Stimulated activated CD4-positive, alpha-beta T cell treated with anti-CD3 and anti-CD28 coated beads, Interleukin-2, amount 100 ng/mL, for 48 hours (primary cell): ENCODE data around the gene BMP8A.
"Not testable (repeated sequence)": the region's sequence is repeated elsewhere in the genome, so short reads cannot be mapped to it uniquely, and the experiment has no call there.

ENCODE experiments used
- DNase-seq, 2 donors: peaks; one replicate each; pipeline ENCODE4 v3.0.0-alpha.2; 2020

The BMP8A gene, protein sequence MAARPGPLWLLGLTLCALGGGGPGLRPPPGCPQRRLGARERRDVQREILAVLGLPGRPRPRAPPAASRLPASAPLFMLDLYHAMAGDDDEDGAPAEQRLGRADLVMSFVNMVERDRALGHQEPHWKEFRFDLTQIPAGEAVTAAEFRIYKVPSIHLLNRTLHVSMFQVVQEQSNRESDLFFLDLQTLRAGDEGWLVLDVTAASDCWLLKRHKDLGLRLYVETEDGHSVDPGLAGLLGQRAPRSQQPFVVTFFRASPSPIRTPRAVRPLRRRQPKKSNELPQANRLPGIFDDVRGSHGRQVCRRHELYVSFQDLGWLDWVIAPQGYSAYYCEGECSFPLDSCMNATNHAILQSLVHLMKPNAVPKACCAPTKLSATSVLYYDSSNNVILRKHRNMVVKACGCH

DNA sequence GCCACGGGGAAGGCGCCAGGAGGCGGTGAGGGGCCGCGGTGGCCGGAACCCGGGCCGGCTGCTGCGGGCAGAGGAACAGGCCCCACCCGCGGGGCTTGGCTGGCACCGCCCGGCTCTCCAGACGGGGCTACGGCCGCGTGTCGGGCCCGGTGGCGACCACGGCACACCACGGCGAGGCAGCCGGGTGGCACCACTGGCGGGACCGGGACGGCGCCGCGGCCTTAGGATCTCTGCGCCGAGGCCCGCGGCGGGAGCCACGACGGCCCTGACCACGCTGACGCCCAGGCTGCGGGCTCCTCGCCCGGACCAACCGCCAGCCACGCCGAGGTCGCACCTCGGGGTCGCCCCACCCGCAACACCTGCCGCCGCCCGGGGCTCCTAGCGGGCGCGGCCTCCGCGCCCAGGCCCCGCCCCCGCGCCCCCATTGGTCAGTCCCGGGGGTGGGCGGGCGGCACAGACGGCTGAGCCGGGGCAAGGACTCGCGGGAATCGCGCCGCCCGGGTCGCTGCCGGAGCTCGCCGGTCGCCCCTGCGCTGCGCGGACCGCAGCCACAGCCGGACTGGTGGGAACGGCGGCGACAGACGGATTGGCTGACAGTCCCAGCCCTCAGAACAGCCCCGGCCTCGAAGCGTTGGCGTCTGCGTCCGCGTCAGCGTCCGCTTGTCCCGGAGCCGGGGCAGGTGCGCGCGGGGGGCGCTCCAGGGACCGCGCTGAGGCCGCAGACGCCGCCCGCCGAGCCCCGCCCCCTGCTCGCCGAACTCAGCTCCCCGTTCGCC lies at the start of gene BMP8A:
Gene BMP8A (plus strand): TSS at position 491 of the 776 bp plus-strand sequence. CDS start 356 bp downstream, outside the sequence.
- peak; percentile 59 to 66 for DNase-seq

DNA sequence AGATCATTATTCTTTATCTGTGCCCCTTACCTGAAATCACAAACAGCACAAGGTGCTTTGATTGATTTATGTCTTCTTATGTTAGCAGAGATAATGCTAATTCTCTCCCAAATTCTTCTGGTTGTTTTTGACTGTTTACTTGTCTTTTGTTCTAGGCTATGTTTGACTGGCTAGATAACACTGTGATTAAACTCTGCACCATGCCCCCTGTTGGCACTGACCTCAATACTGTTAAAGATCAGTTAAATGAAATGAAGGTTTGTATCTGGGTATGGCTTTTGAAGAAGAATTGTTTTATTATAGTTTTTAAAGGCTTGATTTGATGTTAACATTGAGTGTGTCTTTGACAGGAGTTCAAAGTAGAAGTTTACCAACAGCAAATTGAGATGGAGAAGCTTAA lies 49.6 kb upstream of the BMP8A start:
- DNase-seq = no peak

DNA sequence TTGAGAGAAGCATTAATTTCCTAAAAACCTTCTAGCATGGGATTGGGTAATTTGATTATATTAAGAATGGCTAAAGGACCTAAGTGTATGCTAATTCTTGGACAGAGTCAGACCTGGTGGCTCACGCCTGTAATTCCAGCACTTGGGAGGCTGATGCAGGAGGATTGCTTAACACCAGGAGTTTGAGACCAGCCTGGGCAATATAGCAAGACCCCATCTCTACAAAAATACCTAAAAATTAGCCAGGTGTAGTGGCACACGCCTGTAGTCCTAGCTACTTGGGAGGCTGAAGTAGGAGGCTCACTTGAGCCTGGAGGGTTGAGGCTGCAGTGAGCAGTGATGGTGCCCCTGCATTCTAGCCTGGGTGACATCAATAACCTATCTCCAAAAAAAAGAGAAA lies 45.9 kb upstream of the BMP8A start:
- no peak for DNase-seq

DNA sequence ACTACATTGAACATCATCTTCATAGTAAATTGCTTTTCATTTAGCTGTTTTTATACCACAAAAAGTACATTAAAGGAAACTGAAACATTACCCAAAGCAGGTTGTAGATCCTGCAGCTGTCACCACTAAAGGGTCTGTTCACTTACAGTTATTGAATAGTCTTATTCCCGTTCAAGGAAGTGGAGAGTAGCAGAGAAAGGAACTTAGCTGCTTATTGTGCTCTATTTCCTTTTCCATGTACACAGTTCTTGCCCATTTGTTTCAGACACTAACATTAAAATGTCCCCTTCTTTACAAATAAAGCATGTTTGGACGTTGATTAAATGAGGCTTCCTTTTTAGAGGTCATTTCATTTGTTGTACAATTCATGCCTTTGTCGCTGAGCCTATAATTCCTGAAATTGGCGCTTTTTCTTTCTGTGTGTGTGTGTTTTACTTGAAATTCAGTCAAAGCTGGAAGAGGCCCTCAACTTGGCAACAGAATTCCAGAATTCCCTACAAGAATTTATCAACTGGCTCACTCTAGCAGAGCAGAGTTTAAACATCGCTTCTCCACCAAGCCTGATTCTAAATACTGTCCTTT lies 44.4 kb upstream of the BMP8A start:
- no peak for DNase-seq

DNA sequence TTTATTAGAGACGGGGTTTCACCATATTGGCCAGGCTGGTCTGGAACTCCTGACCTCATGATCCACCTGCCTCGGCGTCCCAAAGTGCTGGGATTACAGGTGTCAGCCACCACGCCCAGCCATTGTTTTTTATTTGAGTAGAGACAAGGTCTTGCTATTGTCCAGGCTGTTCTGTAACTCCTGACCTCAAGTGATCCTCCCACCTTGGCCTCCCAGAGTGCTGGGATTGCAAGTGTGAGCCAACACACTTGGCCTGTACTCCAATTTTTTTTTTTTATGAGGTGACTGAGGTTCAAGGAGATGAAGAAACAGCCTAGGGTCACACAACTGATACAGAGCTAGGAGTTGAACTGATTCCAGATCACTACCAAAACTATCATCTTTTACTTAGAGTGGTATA lies 41.4 kb upstream of the BMP8A start:
- DNase-seq = not testable (repeated sequence)

DNA sequence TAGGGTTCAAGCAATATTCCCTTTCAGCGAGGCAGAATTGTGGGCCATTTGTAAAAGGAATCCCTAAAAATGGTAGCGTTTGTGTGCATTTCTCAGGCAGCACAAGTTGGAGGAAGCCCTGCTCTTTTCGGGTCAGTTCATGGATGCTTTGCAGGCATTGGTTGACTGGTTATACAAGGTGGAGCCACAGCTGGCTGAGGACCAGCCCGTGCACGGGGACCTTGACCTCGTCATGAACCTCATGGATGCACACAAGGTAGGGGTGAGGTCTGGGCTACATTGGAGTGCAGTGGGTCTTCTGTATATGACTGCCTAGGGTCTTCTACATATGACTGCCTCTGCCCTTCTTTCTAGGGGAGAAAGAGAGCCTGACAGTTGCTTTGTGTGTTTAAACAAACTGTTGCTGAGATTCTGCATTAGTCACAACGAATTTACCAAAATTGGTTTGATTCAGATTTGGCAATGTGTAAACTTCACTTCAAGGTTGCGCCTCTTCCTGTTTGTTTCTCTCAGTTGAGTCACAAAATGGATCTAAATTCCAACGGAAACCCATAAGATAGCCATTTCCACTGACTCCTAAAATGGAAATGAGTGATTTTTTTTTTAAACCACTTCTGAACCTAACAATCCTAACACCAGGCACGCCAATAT lies 40.4 kb upstream of the BMP8A start:
- no peak for DNase-seq

DNA sequence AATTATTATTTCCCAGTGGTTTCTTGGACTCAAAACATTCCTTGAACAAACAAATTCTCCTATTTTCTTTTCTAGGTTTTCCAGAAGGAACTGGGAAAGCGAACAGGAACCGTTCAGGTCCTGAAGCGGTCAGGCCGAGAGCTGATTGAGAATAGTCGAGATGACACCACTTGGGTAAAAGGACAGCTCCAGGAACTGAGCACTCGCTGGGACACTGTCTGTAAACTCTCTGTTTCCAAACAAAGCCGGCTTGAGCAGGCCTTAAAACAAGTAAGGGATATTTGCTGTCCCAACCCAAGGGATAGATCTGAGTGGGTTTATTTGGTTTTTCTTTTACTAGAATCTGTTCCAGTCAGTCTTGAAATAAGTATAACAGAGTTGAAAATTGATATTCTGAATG lies 39.4 kb upstream of the BMP8A start:
- DNase-seq = no peak

DNA sequence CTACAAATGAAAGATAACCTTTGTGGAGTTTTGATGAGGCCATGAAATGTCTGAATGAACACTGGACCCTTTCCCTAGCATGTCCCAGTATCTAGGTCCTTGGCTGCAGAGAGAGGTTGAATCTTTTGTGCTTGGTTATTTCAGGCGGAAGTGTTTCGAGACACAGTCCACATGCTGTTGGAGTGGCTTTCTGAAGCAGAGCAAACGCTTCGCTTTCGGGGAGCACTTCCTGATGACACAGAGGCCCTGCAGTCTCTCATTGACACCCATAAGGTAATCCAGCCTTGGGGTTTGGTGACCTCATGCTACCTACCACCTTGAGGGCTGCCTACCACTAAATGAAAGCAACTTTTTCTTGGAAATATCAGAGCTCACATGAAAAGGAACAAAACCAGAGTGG lies 38.9 kb upstream of the BMP8A start:
- DNase-seq = no peak

DNA sequence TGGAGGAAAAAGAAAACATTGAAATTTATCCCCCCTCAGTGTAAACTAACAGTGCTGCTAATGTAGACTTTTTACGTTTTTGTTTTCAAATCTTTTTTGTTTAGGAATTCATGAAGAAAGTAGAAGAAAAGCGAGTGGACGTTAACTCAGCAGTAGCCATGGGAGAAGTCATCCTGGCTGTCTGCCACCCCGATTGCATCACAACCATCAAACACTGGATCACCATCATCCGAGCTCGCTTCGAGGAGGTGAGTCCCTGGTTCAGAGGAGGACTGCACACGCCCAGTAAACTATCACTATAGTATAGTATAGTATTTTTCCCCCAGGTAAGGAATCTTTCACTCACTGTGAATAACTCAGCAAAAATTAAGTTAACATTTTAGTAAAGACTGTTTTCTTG lies 37.8 kb upstream of the BMP8A start:
- DNase-seq = no peak

DNA sequence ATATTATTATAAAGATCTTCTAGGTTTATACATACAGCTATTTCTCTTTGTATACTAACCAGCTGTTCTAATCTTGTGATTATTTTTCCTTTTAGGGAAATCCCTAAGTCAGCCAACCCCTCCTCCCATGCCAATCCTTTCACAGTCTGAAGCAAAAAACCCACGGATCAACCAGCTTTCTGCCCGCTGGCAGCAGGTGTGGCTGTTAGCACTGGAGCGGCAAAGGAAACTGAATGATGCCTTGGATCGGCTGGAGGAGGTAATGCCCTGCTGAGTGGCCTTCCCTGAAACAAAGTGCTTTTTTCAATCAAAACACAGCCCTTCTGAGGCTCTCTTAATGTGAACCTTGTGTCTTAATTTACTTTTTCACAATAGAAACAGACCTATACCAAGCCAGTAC lies 32.4 kb upstream of the BMP8A start:
- no peak for DNase-seq

DNA sequence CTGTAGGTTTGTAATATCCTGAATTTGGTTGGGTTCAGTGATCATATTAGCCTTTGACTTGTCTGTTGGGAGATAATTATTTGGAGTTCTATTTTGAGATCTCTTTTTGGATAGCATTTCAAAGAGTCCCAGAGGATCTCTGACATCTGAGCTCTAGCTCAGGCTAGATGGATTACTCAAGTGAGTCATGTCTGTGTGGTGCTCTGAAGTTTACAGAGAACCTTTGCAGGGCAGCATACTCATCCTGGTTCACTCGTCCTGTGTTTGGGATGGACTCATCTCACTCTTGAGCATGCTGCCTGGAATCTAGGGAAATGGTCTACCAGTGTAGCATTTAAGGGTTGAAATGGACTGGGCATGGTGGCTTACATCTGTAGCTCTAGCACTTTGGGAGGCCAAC lies 29.4 kb upstream of the BMP8A start:
- DNase-seq = no peak

DNA sequence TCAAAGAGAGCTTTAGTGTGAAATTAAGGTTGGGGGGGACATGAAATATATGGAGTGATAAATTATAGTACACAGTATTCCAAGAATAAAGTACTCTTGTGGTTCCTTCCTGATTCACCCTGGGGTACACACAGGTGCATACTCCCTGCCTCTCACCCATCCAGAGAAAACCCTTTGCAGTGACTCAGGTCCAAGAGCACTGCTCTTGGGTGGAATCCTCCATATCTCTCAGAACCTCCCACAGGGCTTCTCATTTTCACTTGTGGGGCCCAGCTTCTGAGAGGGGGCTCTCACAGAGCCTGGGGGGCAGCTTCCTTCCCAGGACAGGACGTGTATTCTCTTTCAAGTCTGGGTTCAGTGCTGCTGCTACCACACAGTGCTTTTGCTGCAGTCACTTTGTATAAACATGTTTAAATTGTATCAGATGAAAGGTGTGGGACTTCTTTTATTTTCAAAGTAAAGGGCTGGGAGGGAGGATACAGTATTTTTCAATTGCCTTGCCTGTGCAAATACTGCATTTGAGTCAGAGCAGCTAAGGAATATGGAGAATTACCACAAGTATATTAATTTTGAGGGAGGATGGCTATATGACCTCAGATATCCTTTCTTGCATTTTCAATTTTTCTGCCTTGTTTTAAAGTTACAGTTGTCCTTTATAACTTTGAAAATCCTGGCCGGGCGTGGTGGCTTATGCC lies 24.9 kb upstream of the BMP8A start:
- DNase-seq = no peak

DNA sequence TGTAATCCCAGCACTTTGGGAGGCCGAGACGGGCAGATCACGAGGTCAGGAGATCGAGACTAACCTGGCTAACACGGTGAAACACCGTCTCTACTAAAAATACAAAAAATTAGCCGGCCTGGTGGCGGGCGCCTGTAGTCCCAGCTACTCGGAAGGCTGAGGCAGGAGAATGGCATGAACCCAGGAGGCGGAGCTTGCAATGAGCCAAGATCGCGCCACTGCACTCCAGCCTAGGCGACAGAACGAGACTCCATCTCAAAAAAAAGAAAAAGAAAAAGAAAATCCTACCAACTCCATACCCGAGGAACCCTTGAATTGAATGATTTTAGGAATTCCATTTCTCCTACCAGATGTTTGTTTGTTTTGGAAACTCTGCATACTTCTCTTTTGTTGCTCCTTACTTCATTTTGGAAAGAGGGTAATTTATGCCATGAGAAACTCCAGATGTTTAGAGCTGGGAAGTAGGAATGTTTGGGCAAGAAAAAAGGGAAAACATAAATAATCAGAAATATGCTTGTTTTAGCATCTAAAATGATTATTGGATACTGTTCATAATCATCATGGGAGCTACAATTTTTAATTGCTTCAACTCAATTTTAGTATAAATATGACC lies 24.2 kb upstream of the BMP8A start:
- not testable (repeated sequence) for DNase-seq

DNA sequence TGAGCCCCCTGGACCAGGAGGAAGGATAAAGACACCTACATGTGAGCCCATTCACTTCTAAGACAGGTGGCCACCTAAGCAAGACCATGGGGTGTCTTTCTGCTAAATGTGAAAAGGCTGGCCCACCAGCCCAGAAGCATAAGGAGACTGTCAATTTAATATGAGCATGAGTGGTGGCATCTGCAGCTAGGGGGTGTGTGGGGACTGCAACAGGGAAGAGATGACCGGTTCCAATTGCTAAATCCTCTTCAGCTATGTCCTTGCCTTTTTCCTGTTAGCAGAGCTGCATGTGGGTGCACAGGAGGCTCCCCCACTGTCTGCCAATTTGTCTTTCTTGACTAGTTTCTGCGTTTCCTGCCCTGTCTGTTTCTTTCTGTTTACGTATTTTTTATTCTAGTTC lies 22.3 kb upstream of the BMP8A start:
- no peak for DNase-seq

DNA sequence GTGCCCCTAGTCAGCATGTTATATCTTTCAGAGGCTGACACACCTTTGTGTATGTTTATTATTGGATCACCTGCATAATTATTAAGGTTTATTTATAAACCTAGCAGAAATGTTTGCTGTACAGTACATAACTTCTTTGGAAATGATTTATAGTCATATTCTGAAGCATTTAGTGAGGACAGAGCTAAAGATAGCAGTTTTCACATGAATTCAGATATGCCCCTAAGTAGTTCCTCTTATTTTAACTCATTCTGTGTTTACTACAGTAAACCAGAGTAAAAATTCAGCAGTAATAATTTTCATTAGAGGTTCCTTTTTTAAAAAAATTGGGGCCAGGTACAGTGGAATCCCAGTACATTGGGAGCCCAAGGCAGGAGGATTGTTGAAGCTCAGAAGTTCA lies 21.4 kb upstream of the BMP8A start:
- DNase-seq = no peak

DNA sequence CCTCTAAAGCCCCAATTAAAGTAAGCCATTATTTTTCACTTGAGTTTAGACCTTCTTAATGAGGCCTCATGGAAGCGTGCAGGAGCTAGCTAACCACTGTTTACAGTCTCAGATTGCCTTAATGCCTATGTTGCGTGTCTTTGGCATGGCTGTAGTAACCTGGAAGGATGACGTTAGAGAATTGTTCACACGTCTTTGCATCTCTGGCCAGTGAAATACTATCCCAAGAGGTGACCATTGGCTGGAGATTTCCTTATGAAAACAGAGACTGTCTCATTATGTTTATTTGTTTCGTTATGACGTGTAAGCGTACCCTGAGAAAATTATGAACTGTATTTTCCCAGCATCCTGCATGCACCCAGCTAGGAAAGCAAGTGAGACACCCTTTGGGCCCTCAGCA lies 18.6 kb upstream of the BMP8A start:
- no peak for DNase-seq

DNA sequence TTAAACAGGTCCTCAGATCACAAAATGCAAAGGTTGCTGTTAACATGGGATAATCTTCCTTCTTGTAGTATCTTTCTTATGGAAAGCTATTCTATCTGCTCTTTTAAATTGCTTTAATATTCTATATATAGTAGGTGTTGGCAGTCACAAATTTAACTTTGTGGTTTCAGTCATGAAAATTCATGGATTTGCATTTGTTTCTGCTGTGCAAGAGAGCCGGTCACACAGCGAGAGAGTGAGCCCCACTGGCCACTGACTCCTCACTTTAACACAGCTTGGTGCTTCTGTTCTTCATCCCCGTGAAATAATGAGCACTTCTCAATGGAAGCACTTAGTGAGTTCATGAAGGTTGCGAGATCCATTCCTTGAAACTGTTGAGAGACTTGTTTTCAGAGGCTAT lies 18.1 kb upstream of the BMP8A start:
- no peak for DNase-seq

DNA sequence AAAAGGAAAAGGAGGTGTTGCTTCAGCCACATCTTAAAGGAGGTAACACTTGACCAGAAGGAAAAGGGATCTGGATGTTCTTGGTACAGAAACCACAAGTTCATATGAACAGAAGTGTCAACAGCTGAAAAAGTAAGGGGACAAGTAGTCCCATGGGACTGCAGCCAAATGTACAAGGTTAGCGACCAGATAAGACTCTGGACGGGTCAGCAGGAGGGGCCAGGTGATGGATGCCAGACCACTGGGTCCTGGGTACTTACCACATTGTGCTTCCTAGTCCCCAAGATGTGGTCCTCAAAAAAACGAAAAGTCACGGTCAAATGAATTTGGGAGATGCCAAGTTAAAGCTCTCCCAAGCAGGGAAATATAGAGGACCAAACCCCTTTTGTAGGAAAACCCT lies 16.6 kb upstream of the BMP8A start:
- DNase-seq = no peak

DNA sequence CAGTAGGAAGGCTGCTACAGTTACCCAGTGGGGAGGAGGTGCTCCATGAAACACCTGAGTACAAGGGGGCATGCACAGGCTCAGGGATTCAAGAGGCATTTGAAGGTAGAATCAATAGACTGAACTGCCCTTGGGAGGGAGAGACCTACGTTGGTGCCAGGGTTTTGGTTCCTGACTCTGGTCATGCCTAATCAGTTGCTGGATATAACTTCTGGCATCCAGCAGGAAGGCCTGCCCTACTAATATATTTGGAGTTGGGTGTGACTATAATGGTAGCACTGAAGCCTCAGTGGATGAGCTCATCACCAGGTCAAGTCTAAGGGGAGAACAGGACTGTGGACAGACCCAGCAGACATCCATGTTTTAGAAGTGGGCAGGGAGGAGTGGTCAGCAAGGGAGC lies 15.9 kb upstream of the BMP8A start:
- DNase-seq = not testable (repeated sequence)

DNA sequence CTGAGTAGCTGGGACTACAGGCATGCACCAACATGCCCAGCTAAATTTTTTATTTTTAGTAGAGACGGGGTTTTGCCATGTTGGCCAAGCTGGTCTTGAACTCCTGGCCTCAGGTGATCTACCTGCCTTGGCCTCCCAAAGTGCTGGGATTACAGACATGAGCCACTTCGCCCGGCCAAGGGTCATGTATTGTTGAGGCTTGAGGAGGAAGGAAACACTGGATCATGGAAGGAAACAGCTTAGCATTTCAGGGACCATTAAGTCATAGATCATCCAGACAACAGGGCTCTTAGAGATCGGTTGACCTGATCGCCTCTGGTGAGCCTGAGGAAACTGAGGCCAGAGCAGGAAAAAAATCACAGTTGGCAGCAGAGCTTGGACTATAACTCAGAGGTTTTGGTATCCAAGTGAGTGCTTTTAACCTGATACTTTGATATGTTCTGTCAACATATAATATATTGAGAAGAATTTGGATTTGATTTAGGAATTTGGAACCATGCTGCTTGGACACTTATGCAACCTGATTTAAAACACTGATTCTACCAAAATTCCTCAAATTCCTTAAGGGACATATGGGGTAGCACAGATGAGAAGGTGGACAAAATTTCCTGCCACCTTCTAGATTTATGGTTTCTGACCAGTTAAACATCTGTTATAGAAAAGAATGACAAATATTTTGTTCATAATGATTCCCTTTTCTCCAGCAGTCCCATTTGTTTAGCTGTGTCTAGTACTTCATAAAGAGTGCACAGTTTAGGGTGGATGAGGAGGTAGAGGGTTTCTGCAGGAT lies 13.1 kb upstream of the BMP8A start:
- DNase-seq = no peak

DNA sequence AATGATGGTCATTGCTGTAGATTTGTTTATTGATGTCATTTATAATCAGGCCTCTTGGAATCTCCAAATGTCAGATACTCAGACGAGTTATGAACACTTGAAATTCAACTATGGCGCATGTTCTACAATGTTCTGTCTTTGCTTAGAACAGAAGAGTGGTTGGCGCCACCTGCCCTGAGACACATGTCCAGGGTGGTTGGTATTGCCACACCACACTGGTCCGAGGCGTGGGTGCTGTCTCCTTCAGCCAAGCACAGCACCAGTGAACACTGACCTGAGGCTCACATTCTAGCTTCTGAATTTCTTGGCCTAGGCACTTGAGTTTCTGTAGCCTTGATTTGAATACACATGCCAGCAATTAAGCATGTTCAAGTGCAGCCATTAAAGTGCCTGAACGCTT lies 10.1 kb upstream of the BMP8A start:
- DNase-seq = no peak

DNA sequence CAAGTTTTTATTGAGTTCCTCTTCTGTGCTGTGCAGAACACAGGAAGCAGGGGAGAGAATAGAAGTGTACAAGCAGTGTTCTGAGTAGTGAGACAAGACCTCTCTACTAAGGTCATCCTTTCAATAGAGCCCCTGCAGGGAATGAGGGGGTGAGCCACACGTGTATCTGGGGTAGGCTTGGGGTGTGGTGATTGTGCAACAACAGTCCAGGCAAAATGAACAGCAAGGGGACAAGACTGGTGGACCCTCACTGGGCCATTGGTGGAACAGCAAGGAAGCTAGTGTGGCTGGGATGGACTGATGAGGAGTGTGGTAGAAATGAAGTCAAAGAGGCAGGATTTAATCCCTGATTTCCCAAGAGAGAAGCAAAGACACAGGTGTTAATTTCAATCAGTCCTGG lies 8.2 kb upstream of the BMP8A start:
- no peak for DNase-seq
